DOHH2 (cell line): Measurements from ENCODE around the gene FRG1.

Experiments used
- EZH2phosphoT487 ChIP-seq: fragments of 200-600 bp; sonication (generic); IDR thresholded peaks from 2 replicates; pipeline ENCODE4 v1.6.1; 2017; ENCODE audit warnings: borderline replicate concordance, mild to moderate bottlenecking, antibody characterized with exemption, low read length, moderate library complexity, mixed read lengths
- TF ChIP-seq, protein P1 (sequence below): fragments of 200-600 bp; sonication (generic); IDR thresholded peaks from one replicate; pipeline ENCODE4 v1.5.1; 2014; ENCODE audit warnings: antibody characterized with exemption, mild to moderate bottlenecking, low read depth, low read length; ENCODE audit not compliant: poor library complexity, severe bottlenecking

DNA sequence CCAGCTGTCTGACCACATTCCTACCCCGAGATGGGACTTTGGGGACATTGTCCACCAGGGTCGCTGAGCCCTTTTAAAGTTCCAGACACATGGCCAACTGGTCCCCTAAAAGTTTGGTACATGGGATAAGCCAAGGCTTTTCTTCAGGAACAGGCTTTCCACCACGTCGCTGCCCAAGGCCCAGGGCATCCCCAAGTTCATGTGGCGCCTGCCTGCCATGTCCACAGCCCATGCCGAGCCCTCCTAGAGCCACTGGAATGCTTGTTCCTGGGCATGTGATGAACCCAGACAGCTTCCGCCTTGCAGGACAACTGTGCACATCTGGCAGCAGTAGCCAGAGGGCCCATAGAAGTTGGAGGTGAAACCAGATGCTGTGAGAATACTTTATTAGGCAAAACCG, 41.3 kb downstream of the FRG1 start:
- TF ChIP-seq, protein P1, sequence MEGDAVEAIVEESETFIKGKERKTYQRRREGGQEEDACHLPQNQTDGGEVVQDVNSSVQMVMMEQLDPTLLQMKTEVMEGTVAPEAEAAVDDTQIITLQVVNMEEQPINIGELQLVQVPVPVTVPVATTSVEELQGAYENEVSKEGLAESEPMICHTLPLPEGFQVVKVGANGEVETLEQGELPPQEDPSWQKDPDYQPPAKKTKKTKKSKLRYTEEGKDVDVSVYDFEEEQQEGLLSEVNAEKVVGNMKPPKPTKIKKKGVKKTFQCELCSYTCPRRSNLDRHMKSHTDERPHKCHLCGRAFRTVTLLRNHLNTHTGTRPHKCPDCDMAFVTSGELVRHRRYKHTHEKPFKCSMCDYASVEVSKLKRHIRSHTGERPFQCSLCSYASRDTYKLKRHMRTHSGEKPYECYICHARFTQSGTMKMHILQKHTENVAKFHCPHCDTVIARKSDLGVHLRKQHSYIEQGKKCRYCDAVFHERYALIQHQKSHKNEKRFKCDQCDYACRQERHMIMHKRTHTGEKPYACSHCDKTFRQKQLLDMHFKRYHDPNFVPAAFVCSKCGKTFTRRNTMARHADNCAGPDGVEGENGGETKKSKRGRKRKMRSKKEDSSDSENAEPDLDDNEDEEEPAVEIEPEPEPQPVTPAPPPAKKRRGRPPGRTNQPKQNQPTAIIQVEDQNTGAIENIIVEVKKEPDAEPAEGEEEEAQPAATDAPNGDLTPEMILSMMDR = no peak
- TF ChIP-seq EZH2phosphoT487 = no peak
